ENCODE data around the gene ANKRD55. TPM values are rescaled to one million over a fixed set of nuclear protein-coding genes. Genes with fewer than 3 reads are reported as not detected.
"Not testable (repeated sequence)": the region's sequence is repeated elsewhere in the genome, so short reads cannot be mapped to it uniquely, and the experiment has no call there.

Gene ANKRD55
- total RNA-seq, 1 donor from 2014 or later: 0.49 TPM

DNA sequence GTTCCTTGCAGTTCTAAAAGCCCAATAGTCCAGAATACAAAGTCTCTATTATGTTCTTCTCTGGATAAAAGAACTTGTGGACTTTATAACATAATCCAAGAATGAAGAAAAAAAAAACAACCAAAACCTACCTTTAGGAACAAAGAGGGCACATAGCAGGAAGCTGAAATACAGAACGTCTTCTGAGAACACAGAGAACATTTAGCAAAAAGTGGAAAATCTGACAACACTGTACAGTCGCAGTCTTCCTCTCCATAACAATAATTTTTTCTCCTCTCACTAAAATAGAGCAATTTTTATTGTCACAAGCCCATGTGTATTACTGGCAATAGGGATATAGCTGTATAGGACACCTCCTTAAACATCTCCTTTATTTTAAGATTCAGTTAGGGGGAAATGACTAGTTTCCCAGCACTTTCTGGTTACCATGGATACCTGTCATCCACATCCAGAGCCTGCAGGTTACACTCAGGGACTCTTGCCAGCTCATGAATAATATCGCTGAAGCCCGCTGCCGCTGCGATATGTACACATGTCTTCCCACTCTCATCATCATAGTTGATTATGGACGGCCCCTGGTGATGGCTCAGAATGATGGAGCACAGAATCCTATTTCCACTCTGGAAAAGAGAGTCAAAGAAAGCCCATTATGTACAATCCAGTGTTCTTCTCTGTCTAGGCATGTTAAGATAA is 106.5 kb downstream of the ANKRD55 start:
- H3K27me3 ChIP-seq: no peaks in the 10 kb centered on the region
- no peaks in the 10 kb centered on the region for H3K36me3 ChIP-seq
- DNase-seq (no peak), ATAC-seq (no peak)
- intact Hi-C loops (cut with DNase I): no loop called here
- H3K9me3 ChIP-seq: no peaks in the 10 kb centered on the region
- TF ChIP-seq, protein P1, sequence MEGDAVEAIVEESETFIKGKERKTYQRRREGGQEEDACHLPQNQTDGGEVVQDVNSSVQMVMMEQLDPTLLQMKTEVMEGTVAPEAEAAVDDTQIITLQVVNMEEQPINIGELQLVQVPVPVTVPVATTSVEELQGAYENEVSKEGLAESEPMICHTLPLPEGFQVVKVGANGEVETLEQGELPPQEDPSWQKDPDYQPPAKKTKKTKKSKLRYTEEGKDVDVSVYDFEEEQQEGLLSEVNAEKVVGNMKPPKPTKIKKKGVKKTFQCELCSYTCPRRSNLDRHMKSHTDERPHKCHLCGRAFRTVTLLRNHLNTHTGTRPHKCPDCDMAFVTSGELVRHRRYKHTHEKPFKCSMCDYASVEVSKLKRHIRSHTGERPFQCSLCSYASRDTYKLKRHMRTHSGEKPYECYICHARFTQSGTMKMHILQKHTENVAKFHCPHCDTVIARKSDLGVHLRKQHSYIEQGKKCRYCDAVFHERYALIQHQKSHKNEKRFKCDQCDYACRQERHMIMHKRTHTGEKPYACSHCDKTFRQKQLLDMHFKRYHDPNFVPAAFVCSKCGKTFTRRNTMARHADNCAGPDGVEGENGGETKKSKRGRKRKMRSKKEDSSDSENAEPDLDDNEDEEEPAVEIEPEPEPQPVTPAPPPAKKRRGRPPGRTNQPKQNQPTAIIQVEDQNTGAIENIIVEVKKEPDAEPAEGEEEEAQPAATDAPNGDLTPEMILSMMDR (IDR thresholded peaks at IDR 0.05): no peak
- no peak overlapping the region for H3K27ac ChIP-seq
- no peak overlapping the region for H3K4me3 ChIP-seq
- H3K4me1 ChIP-seq: peaks cover 23% of the 10 kb centered on the region

DNA sequence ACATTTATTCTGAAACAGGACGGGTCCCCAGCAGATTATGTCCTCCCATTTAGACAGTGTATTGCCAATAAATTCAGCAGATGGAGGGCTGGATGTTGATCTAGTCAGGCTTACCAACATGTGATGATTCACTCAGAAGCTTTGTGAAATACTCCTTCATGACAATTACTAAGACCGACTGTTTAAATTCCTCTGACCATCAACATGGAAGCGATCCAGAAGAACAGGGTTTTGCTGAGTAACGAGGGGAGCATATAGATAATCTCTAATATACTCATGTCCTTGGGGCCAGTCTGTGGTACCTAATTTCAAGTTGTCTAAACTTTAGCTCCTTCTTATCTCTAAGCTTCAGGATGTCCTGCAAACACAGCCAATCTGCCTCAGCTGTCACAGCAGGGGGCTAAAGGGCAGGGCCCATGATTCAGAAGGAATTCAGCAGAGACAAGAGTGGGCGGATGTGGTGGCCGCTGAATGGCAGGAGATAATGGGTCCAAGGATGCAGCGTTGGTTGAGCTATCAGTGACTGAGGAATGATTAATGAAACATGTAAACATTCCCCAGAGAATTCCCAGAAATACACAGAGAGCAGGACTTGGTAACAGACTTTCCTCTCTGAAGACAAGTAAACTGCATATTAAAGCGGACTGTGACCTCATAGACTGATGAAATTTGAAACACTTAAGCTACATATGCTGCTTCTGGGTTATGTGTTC is 109.4 kb downstream of the ANKRD55 start:
- intact Hi-C loops (cut with DNase I): no loop called here
- Histone ChIP-seq H3K4me1 (peaks cover 21% of the 10 kb centered on the region), H3K27ac (peak overlapping the region; percentile 68), H3K9me3 (no peaks in the 10 kb centered on the region), H3K27me3 (no peaks in the 10 kb centered on the region), H3K4me3 (no peak overlapping the region), H3K36me3 (no peaks in the 10 kb centered on the region)
- TF ChIP-seq, protein P1 (IDR thresholded peaks at IDR 0.05): no peak
- ATAC-seq (peak; percentile 88), DNase-seq (no peak)

DNA sequence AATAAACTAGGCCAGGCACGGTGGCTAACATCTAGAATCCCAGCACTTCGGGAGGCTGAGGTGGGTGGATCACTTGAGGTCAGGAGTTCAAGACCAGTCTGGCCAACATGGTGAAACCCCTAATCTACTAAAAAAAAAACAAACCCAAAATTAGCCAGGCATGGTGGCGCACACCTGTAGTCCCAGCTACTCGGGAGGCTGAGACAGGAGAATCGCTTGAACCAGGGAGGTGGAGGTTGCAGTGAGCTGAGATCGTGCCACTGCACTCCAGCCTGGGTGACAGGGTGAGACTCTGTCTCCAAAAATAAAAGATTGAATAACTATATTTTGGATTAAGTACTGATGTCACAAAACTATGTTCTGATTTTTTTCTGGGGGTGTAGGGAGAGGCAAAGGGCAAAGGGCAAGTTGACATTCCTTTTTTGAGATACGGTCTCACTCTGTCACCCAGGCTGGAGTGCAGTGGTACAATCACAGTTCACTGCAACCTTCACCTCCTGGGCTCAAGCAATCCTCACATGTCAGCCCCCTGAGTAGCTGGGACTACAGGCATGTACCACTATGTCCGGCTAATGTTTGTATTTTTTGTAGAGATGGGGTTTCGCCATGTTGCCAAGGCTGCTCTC is 110.7 kb downstream of the ANKRD55 start:
- H3K36me3 ChIP-seq; H3K27ac ChIP-seq; H3K9me3 ChIP-seq; intact Hi-C loops (cut with DNase I); DNase-seq; H3K4me3 ChIP-seq; ATAC-seq; H3K27me3 ChIP-seq: not testable (repeated sequence)
- peaks cover 11% of the 10 kb centered on the region for H3K4me1 ChIP-seq

DNA sequence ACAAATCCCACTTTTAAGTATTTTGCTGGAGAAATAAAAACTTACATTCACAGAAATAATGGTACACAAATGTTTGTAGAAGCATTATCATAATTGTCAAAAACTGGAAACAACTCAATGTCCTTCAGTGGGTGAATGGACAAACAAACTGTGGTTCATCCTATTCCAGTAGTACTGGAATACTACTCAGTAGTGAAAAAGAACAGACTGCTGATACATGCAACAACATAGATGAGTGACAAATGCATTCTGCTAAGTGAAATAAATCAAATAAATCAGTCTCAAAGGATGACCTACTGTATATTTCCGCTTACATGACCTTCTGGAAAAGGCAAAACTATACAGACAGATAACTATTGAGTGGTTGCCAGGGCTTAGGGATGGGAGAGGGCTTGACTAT is 114.1 kb downstream of the ANKRD55 start:
- DNase-seq (no peak), ATAC-seq (no peak)
- peaks cover under 1% of the 10 kb centered on the region for H3K4me1 ChIP-seq
- TF ChIP-seq, protein P1 (IDR thresholded peaks at IDR 0.05): no peak
- no peaks in the 10 kb centered on the region for H3K36me3 ChIP-seq
- H3K27me3 ChIP-seq: no peaks in the 10 kb centered on the region
- H3K9me3 ChIP-seq: no peaks in the 10 kb centered on the region
- H3K27ac ChIP-seq: no peak overlapping the region
- H3K4me3 ChIP-seq: no peak overlapping the region
- intact Hi-C loops (cut with DNase I): no loop called here

DNA sequence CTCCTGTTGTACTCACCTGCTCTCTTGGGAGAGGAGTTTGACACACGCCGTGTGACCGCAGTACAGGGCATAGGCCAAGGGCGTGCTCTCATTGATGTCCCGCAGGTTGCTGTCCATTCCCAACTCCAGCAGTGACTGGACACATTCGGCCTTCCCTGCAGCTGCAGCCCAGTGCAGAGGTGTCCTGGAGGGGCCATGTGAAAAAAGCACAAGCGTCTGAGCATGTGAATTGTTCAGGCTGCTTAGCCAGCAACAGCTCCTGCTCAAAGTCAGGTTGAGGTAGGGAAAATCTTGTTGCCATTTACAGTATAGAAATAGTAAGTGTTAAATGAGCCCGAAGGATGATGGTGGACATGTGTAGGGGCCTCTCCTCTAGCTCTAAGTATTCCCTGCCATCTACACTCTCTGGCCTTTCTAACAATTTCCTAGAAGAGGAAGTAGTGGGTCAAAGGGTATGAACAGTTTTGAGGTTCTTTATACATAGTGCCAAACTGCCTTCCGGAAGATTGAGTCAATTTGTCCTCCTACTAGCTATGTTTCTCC is 116.5 kb downstream of the ANKRD55 start:
- H3K36me3 ChIP-seq: no peaks in the 10 kb centered on the region
- TF ChIP-seq, protein P1 (IDR thresholded peaks at IDR 0.05): no peak
- peak; percentile 73 for ATAC-seq
- H3K27me3 ChIP-seq: no peaks in the 10 kb centered on the region
- intact Hi-C loops (cut with DNase I): no loop called here
- no peak overlapping the region for H3K4me3 ChIP-seq
- peaks cover 3% of the 10 kb centered on the region for H3K4me1 ChIP-seq
- no peak for DNase-seq
- H3K9me3 ChIP-seq: no peaks in the 10 kb centered on the region
- H3K27ac ChIP-seq: no peak overlapping the region

DNA sequence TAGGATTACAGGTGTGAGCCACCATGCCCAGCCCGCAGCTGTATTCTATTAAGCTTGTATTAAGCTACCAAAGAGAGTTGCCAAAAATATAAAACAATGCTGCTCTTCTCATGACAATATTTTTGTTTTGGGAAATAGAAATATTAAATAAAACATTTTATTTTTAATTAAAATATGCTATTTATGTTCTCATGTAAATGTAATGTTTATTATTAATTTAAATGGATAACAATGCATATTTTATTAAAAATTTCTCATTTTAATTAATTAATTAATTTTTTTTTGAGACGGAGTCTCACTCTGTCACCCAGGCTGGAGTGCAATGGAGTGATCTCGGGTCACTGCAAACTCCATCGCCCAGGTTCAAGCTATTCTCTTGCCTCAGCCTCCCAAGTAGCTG is 117.5 kb downstream of the ANKRD55 start:
- ATAC-seq (no peak), DNase-seq (no peak)
- H3K36me3 ChIP-seq: no peaks in the 10 kb centered on the region
- intact Hi-C loops (cut with DNase I): no loop called here
- peaks cover 8% of the 10 kb centered on the region for H3K4me1 ChIP-seq
- no peak overlapping the region for H3K4me3 ChIP-seq
- H3K27me3 ChIP-seq: no peaks in the 10 kb centered on the region
- H3K9me3 ChIP-seq: no peaks in the 10 kb centered on the region
- TF ChIP-seq, protein P1 (IDR thresholded peaks at IDR 0.05): no peak
- H3K27ac ChIP-seq: no peak overlapping the region

Data from upper lobe of right lung (tissue), 1 donor.